Epithelial cell of esophagus (primary cell): ENCODE data around the gene MMP2.

Experiments
- DNase-seq: peaks from one replicate; pipeline ENCODE4 v3.0.0; 2010; ENCODE audit warnings: low read depth
- H3K4me3 ChIP-seq: 2 replicates; pipeline ENCODE4 v1.5.1; 2011; ENCODE audit warnings: mild to moderate bottlenecking, low read length, control low read depth
- TF ChIP-seq, protein P1 (sequence below): IDR thresholded peaks from 2 replicates; pipeline ENCODE4 v1.5.1; 2011; ENCODE audit warnings: low read depth, mild to moderate bottlenecking, low read length, control low read depth, inconsistent platforms; ENCODE audit not compliant: insufficient read depth; ENCODE audit errors: missing control alignments

Gene MMP2

GRCh38 chr16:55500530-55501011, 21.6 kb downstream of the MMP2 start:
- TF ChIP-seq, protein P1, sequence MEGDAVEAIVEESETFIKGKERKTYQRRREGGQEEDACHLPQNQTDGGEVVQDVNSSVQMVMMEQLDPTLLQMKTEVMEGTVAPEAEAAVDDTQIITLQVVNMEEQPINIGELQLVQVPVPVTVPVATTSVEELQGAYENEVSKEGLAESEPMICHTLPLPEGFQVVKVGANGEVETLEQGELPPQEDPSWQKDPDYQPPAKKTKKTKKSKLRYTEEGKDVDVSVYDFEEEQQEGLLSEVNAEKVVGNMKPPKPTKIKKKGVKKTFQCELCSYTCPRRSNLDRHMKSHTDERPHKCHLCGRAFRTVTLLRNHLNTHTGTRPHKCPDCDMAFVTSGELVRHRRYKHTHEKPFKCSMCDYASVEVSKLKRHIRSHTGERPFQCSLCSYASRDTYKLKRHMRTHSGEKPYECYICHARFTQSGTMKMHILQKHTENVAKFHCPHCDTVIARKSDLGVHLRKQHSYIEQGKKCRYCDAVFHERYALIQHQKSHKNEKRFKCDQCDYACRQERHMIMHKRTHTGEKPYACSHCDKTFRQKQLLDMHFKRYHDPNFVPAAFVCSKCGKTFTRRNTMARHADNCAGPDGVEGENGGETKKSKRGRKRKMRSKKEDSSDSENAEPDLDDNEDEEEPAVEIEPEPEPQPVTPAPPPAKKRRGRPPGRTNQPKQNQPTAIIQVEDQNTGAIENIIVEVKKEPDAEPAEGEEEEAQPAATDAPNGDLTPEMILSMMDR, result no peak
- no peak overlapping the region for H3K4me3 ChIP-seq
- no peak for DNase-seq

- no peak overlapping the region for H3K4me3 ChIP-seq
- peak; percentile 37 for DNase-seq
- TF ChIP-seq, protein P1, result no peak
Measured at GRCh38 chr16:55501549-55502322, 22.7 kb downstream of the MMP2 start.

- TF ChIP-seq, protein P1, result no peak
- no peak overlapping the region for H3K4me3 ChIP-seq
- no peak for DNase-seq
Measured at GRCh38 chr16:55502801-55503366, 23.9 kb downstream of the MMP2 start.

- TF ChIP-seq, protein P1, result no peak
- H3K4me3 ChIP-seq, result no peak overlapping the region
- DNase-seq, result no peak
Measured at GRCh38 chr16:55503726-55504550, 24.9 kb downstream of the MMP2 start.

DNA sequence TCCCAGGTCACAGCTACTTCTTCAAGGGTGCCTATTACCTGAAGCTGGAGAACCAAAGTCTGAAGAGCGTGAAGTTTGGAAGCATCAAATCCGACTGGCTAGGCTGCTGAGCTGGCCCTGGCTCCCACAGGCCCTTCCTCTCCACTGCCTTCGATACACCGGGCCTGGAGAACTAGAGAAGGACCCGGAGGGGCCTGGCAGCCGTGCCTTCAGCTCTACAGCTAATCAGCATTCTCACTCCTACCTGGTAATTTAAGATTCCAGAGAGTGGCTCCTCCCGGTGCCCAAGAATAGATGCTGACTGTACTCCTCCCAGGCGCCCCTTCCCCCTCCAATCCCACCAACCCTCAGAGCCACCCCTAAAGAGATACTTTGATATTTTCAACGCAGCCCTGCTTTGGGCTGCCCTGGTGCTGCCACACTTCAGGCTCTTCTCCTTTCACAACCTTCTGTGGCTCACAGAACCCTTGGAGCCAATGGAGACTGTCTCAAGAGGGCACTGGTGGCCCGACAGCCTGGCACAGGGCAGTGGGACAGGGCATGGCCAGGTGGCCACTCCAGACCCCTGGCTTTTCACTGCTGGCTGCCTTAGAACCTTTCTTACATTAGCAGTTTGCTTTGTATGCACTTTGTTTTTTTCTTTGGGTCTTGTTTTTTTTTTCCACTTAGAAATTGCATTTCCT, 26.5 kb downstream of the MMP2 start:
- no peak for DNase-seq
- H3K4me3 ChIP-seq, result no peak overlapping the region
- TF ChIP-seq, protein P1, result no peak

- H3K4me3 ChIP-seq, result no peak overlapping the region
- TF ChIP-seq, protein P1, result no peak
- no peak for DNase-seq
Measured at GRCh38 chr16:55506083-55506482, 27.1 kb downstream of the MMP2 start.
